Activated CD4-positive, alpha-beta T cell treated with anti-CD3 and anti-CD28 coated beads, Interleukin-2, amount 50 U/mL, for 24 hours (primary cell): ENCODE data around the gene GPC5.

Source experiments
- DNase-seq, 2 donors: peaks; one replicate each; pipeline ENCODE4 v3.0.0-alpha.2; 2020; ENCODE audit warnings: low read depth in 1 of 2, low spot score in 1 of 2

GPC5 gene

GRCh38 chr13:92135509-92135908 lies 737.1 kb downstream of the GPC5 start:
- DNase-seq = no peak

- no peak for DNase-seq
These were observed 738.2 kb downstream of the GPC5 start for GRCh38 chr13:92136449-92137155.

- no peak for DNase-seq
These were observed 739.1 kb downstream of the GPC5 start for GRCh38 chr13:92137520-92137919.

GRCh38 chr13:92143766-92144165 lies 745.3 kb downstream of the GPC5 start:
- DNase-seq = no peak

GRCh38 chr13:92150606-92151005 lies 752.2 kb downstream of the GPC5 start:
- DNase-seq = no peak

- DNase-seq = no peak
These were observed 759.9 kb downstream of the GPC5 start for GRCh38 chr13:92158346-92158745.

GRCh38 chr13:92164822-92165221 lies 766.4 kb downstream of the GPC5 start:
- no peak for DNase-seq

GRCh38 chr13:92172191-92172590 lies 773.8 kb downstream of the GPC5 start:
- DNase-seq = no peak

- DNase-seq = no peak
These were observed 774.8 kb downstream of the GPC5 start for GRCh38 chr13:92173254-92173653.

GRCh38 chr13:92175330-92175729 lies 776.9 kb downstream of the GPC5 start:
- no peak for DNase-seq

- no peak for DNase-seq
These were observed 779.5 kb downstream of the GPC5 start for GRCh38 chr13:92177966-92178365.

GRCh38 chr13:92179223-92179622 lies 780.8 kb downstream of the GPC5 start:
- no peak for DNase-seq

- DNase-seq = peak in 1 of 2 donors; percentile 20
These were observed 789.1 kb downstream of the GPC5 start for GRCh38 chr13:92187378-92187989.

GRCh38 chr13:92188574-92188973 lies 790.2 kb downstream of the GPC5 start:
- DNase-seq = no peak

GRCh38 chr13:92196591-92197256 lies 798.3 kb downstream of the GPC5 start:
- no peak for DNase-seq

- DNase-seq = no peak
These were observed 799.2 kb downstream of the GPC5 start for GRCh38 chr13:92197669-92198068.

GRCh38 chr13:92218615-92219014 lies 820.2 kb downstream of the GPC5 start:
- no peak for DNase-seq

GRCh38 chr13:92221916-92222315 lies 823.5 kb downstream of the GPC5 start:
- DNase-seq = no peak

GRCh38 chr13:92224052-92224821 lies 825.8 kb downstream of the GPC5 start:
- DNase-seq = no peak

GRCh38 chr13:92224825-92225224 lies 826.4 kb downstream of the GPC5 start:
- no peak for DNase-seq

- DNase-seq = no peak
These were observed 827.4 kb downstream of the GPC5 start for GRCh38 chr13:92225861-92226260.

- DNase-seq = no peak
These were observed 834.5 kb downstream of the GPC5 start for GRCh38 chr13:92232871-92233270.
